Transverse colon (tissue), 4 donors: ENCODE data around the gene TBC1D9B. TPM values are rescaled to one million over a fixed set of nuclear protein-coding genes. Genes with fewer than 3 reads are reported as not detected.
A peak's percentile ranks its signal among the peaks of the same experiment; 100 is the strongest.
"Not testable (repeated sequence)": the region's sequence is repeated elsewhere in the genome, so short reads cannot be mapped to it uniquely, and the experiment has no call there.

Experiments
- DNase-seq: peaks from one replicate; pipeline ENCODE4 v3.0.0-alpha.2; 2019
- H3K27ac ChIP-seq, 4 donors: fragments of 200-600 bp; sonication (generic); 2 replicates each; pipeline ENCODE4 v1.5.1; 2016 to 2018; ENCODE audit warnings: inconsistent platforms in 4 of 4
- H3K27me3 ChIP-seq: fragments of 200-600 bp; sonication (generic); 2 replicates; pipeline ENCODE4 v1.5.1; 2017; ENCODE audit warnings: inconsistent platforms
- H3K36me3 ChIP-seq, 4 donors: fragments of 200-600 bp; sonication (generic); 2 replicates each; pipeline ENCODE4 v1.5.1; 2017 to 2019; ENCODE audit warnings: inconsistent platforms in 4 of 4
- H3K4me1 ChIP-seq, 4 donors: fragments of 200-600 bp; sonication (generic); 2 replicates each; pipeline ENCODE4 v1.5.1; 2017 to 2020; ENCODE audit warnings: inconsistent platforms in 4 of 4
- H3K4me3 ChIP-seq, 4 donors: fragments of 200-600 bp; sonication (generic); 1 replicate in 1 of 4; 2 replicates in 3 of 4; pipeline versions ENCODE4 v1.5.1 to v1.6.1; 2017 to 2019; ENCODE audit warnings: inconsistent platforms in 4 of 4
- H3K9me3 ChIP-seq, 2 donors: fragments of 200-600 bp; sonication (generic); 2 replicates each; pipeline ENCODE4 v1.5.1; 2017 to 2019; ENCODE audit warnings: inconsistent platforms in 2 of 2
- EP300 ChIP-seq: sonication (generic); formaldehyde crosslinking; IDR thresholded peaks from one replicate; pipeline ENCODE4 v1.6.1; 2017; ENCODE audit warnings: antibody characterized with exemption, low read depth
- POLR2A ChIP-seq: fragments of 450-650 bp; IDR thresholded peaks from one replicate; pipeline ENCODE4 v1.6.1; 2016; ENCODE audit warnings: antibody characterized with exemption, mild to moderate bottlenecking, moderate library complexity
- POLR2AphosphoS5 ChIP-seq, 3 donors: sonication (generic); formaldehyde crosslinking; IDR thresholded peaks; one replicate each; pipeline ENCODE4 v1.6.1; 2016; ENCODE audit warnings: antibody characterized with exemption in 3 of 3
- WGBS, 2 donors: methylation state at CpG; one replicate each; pipeline ENCODE4 v1.1.5; 2018; ENCODE audit warnings: low coverage in 1 of 2; 5-methylcytosine and 5-hydroxymethylcytosine counted together
- in situ Hi-C, 4 donors: fragments of 200-750 bp; cut with MboI; loops; one replicate each; pipeline versions ENCODE4 v1.15.0 to v1.15.1; 2017; ENCODE audit warnings: low sequenced_read_pairs in 3 of 4, low pct_ligation_motif_present in 1 of 4, low pct_unique_long_range_greater_than_20kb in 1 of 4
- intact Hi-C: fragments of 100-400 bp; cut with DNase I; formaldehyde crosslinking; loops from one replicate; pipeline ENCODE4 v1.15.1; 2023; ENCODE audit warnings: low total_unique reads
- total RNA-seq, 4 donors: library from RNA; depleted of rRNA; stranded (reverse); fragments of >200 nt; gene quantifications; one replicate each; pipeline ENCODE4 v1.1.0, GENCODE V29; 2016
- TF ChIP-seq, protein P1 (sequence below), 5 experiments: fragments of 200-600 bp in 3 of 5; fragments of 450-650 bp in 2 of 5; sonication (generic) in 3 of 5; IDR thresholded peaks; 1 replicate in 2 of 5; 2 replicates in 3 of 5; pipeline ENCODE4 v1.5.1; 2016 to 2017; ENCODE audit warnings: antibody characterized with exemption in 5 of 5, inconsistent platforms in 3 of 5, mild to moderate bottlenecking in 2 of 5, moderate library complexity in 1 of 5

Gene TBC1D9B
- total RNA-seq, 4 donors from 2014 or later: 90.5 to 178 (median 127) TPM

GRCh38 chr5:179837076-179838011 is 70.4 kb downstream of the TBC1D9B start:
- DNase-seq: no peak
- Histone ChIP-seq H3K27ac (peak overlapping the region; percentile 19 to 39 (median 26)), H3K36me3 (peaks cover 0 to 46% (median 23%) of the 10 kb centered on the region in 4 donors), H3K9me3 (no peaks in the 10 kb centered on the region), H3K4me1 (peaks cover 0 to 8% (median 3%) of the 10 kb centered on the region in 4 donors), H3K27me3 (no peaks in the 10 kb centered on the region), H3K4me3 (no peak overlapping the region)
- intact Hi-C loops (no loop called here), in situ Hi-C loops (no loop called here)
- TF ChIP-seq, protein P1, sequence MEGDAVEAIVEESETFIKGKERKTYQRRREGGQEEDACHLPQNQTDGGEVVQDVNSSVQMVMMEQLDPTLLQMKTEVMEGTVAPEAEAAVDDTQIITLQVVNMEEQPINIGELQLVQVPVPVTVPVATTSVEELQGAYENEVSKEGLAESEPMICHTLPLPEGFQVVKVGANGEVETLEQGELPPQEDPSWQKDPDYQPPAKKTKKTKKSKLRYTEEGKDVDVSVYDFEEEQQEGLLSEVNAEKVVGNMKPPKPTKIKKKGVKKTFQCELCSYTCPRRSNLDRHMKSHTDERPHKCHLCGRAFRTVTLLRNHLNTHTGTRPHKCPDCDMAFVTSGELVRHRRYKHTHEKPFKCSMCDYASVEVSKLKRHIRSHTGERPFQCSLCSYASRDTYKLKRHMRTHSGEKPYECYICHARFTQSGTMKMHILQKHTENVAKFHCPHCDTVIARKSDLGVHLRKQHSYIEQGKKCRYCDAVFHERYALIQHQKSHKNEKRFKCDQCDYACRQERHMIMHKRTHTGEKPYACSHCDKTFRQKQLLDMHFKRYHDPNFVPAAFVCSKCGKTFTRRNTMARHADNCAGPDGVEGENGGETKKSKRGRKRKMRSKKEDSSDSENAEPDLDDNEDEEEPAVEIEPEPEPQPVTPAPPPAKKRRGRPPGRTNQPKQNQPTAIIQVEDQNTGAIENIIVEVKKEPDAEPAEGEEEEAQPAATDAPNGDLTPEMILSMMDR (IDR thresholded peaks at IDR 0.05): no peak
- no peak for TF ChIP-seq POLR2A
- TF ChIP-seq EP300: no peak
- TF ChIP-seq POLR2AphosphoS5 (IDR thresholded peaks at IDR 0.05): peak in 1 of 3 donors; percentile 6
- WGBS, 2 donors: 75 to 85% methylated on average over 2 to 15 of the region's 15 CpGs

DNA sequence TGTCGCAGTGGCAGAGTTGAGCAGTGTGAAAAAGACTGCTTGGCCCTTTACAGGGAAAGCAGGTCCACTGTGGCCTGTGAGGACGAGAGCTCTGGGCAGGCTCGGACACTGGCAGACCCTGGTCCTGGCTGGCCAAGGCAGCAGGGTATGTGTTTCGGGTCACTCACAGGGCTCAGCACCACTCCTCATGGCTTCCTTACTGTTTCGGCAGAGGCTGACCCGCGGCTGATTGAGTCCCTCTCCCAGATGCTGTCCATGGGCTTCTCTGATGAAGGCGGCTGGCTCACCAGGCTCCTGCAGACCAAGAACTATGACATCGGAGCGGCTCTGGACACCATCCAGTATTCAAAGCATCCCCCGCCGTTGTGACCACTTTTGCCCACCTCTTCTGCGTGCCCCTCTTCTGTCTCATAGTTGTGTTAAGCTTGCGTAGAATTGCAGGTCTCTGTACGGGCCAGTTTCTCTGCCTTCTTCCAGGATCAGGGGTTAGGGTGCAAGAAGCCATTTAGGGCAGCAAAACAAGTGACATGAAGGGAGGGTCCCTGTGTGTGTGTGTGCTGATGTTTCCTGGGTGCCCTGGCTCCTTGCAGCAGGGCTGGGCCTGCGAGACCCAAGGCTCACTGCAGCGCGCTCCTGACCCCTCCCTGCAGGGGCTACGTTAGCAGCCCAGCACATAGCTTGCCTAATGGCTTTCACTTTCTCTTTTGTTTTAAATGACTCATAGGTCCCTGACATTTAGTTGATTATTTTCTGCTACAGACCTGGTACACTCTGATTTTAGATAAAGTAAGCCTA is 71.3 kb downstream of the TBC1D9B start:
- H3K27me3 ChIP-seq: no peaks in the 10 kb centered on the region
- no peak for DNase-seq
- peaks cover 0 to 55% (median 28%) of the 10 kb centered on the region in 4 donors for H3K36me3 ChIP-seq
- H3K4me1 ChIP-seq: peaks cover 0 to 8% (median 3%) of the 10 kb centered on the region in 4 donors
- H3K27ac ChIP-seq: peak overlapping the region; percentile 19 to 39 (median 26)
- 89 to 100% methylated on average over 2 to 19 of the region's 19 CpGs for WGBS, 2 donors
- intact Hi-C loops (no loop called here), in situ Hi-C loops (no loop called here)
- no peak overlapping the region for H3K4me3 ChIP-seq
- H3K9me3 ChIP-seq: no peaks in the 10 kb centered on the region
- TF ChIP-seq POLR2AphosphoS5 (IDR thresholded peaks at IDR 0.05) (peak in 2 of 3 donors; percentile 11 to 63), POLR2A (no peak)

DNA sequence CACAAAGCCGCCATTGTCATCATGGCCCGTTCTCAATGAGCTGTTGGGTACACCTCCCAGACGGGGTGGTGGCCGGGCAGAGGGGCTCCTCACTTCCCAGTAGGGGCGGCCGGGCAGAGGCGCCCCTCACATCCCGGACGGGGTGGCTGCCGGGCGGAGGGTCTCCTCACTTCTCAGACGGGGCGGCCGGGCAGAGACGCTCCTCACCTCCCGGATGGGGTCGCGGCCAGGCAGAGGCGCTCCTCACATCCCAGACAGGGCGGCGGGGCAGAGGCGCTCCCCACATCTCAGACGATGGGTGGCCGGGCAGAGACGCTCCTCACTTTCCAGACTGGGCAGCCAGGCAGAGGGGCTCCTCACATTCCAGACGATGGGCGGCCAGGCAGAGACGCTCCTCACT is 72.8 kb downstream of the TBC1D9B start:
- peaks cover 0 to 71% (median 36%) of the 10 kb centered on the region in 4 donors for H3K36me3 ChIP-seq
- WGBS, 2 donors: 99% methylated on average over 14 of the region's 28 CpGs; no CpG with 5 or more reads in 1 of the 2 donors
- DNase-seq, H3K4me3 ChIP-seq, H3K9me3 ChIP-seq, in situ Hi-C loops, intact Hi-C loops, H3K4me1 ChIP-seq, H3K27me3 ChIP-seq, H3K27ac ChIP-seq: not testable (repeated sequence)

DNA sequence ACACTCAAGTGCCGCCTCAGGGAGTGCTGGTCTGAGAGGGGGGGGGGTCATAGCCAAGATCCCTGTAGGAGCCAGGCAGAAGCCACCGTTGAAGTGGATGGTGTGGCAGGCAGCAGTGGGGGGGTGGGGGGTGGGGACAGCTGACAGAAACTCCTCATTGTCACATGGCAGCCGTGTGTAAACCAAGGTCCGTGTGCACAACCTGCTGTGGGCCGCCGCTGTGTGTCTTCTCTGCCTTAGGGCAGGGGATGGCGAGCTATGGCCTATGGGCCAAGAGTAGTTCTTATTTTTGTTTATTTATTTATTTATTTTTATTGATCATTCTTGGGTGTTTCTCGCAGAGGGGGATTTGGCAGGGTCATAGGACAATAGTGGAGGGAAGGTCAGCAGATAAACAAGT is 73.6 kb downstream of the TBC1D9B start:
- Histone ChIP-seq H3K4me3 (no peak overlapping the region), H3K27me3 (no peaks in the 10 kb centered on the region), H3K27ac (no peak overlapping the region), H3K9me3 (no peaks in the 10 kb centered on the region), H3K4me1 (peaks cover 0 to 8% (median 3%) of the 10 kb centered on the region in 4 donors), H3K36me3 (peaks cover 0 to 78% (median 40%) of the 10 kb centered on the region in 4 donors)
- intact Hi-C loops: no loop called here
- 91 to 95% methylated on average over 6 to 8 of the region's 8 CpGs for WGBS, 2 donors
- in situ Hi-C loops: no loop called here
- TF ChIP-seq EP300 (no peak), POLR2AphosphoS5 (IDR thresholded peaks at IDR 0.05) (no peak), POLR2A (no peak)
- TF ChIP-seq, protein P1 (IDR thresholded peaks at IDR 0.05): no peak
- no peak for DNase-seq

DNA sequence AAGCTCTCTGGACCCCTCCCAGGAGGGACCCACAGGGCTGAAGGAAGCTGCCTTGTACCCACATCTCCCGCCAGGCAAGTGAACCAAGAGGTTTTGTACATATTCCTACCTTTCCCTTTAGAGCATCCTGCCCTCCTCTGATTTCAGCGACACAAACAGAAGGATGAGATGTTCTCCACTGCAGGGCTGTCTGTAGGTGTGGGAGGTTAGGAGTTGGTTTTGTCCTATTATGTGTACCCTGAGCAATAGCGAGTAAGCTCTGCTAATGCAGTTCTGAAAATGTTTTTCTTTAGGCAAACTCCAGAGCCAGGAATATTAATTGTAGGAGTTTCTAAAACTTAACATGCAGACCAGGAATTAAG is 74.0 kb downstream of the TBC1D9B start:
- H3K4me3 ChIP-seq: no peak overlapping the region
- WGBS, 2 donors: 100% methylated on average over 1 to 3 of the region's 3 CpGs
- no peaks in the 10 kb centered on the region for H3K9me3 ChIP-seq
- no peak for DNase-seq
- H3K27ac ChIP-seq: no peak overlapping the region
- peaks cover 0 to 8% (median 3%) of the 10 kb centered on the region in 4 donors for H3K4me1 ChIP-seq
- H3K27me3 ChIP-seq: no peaks in the 10 kb centered on the region
- no peak for TF ChIP-seq POLR2A
- no peak for TF ChIP-seq EP300
- no peak for TF ChIP-seq POLR2AphosphoS5 (IDR thresholded peaks at IDR 0.05)
- TF ChIP-seq, protein P1 (IDR thresholded peaks at IDR 0.05): no peak
- intact Hi-C loops: no loop called here
- in situ Hi-C loops: no loop called here
- peaks cover 0 to 82% (median 42%) of the 10 kb centered on the region in 4 donors for H3K36me3 ChIP-seq
